ENCODE results near the gene SCYGR3. TPM values are rescaled to one million over a fixed set of nuclear protein-coding genes. Genes with fewer than 3 reads are reported as not detected.
"Not testable (repeated sequence)": the region's sequence is repeated elsewhere in the genome, so short reads cannot be mapped to it uniquely, and the experiment has no call there.

SCYGR3 gene
- total RNA-seq, 2 donors from 2014 or later = not detected

- Mint-ChIP-seq H3K27me3 (ENCODE audit: low read depth) (peaks cover 44% of the 10 kb centered on the region), H3K27ac (peak overlapping the region; percentile 81), H3K4me1 (ENCODE audit: low read depth) (peaks cover 7% of the 10 kb centered on the region), H3K4me3 (no peak overlapping the region), H3K9me3 (no peaks in the 10 kb centered on the region), H3K36me3 (ENCODE audit: insufficient read depth in 2 of 2) (no peaks in the 10 kb centered on the region)
- peak in 1 of 2 donors; percentile 36 for ATAC-seq (replicated peaks in 1 of 2)
- DNase-seq = peak in 1 of 2 donors; percentile 5
Observed at GRCh38 chr2:227608561-227609338, 5.9 kb downstream of the SCYGR3 start.

GRCh38 chr2:227607941-227608340 lies 6.7 kb downstream of the SCYGR3 start:
- Mint-ChIP-seq H3K4me1 (ENCODE audit: low read depth) (peaks cover 7% of the 10 kb centered on the region), H3K27ac (no peak overlapping the region), H3K9me3 (no peaks in the 10 kb centered on the region), H3K36me3 (ENCODE audit: insufficient read depth in 2 of 2) (no peaks in the 10 kb centered on the region), H3K4me3 (no peak overlapping the region), H3K27me3 (ENCODE audit: low read depth) (peaks cover 51% of the 10 kb centered on the region)
- ATAC-seq (replicated peaks in 1 of 2) = no peak
- no peak for DNase-seq

DNA sequence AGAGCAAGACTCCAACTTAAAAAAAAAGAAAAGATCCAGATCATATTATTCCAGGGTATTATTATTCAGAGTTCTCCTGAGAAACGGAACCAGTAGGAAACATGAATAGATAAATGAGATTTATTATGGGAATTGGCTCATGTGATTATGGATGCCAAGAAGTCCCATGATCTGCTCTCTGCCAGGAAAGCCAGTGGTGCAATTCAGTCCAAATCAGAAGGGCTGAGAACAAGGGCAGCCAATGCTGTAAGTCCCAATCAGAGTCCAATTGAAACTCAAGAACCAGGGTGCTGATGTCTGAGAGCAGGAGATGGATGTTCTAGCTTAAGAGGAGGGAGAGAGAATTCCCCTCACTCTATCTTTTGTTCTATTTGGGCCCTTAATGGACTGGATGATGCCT lies 8.2 kb downstream of the SCYGR3 start:
- Mint-ChIP-seq H3K4me1 (ENCODE audit: low read depth) (peaks cover 7% of the 10 kb centered on the region), H3K4me3 (no peak overlapping the region), H3K27me3 (ENCODE audit: low read depth) (peaks cover 54% of the 10 kb centered on the region), H3K36me3 (ENCODE audit: insufficient read depth in 2 of 2) (no peaks in the 10 kb centered on the region), H3K9me3 (no peaks in the 10 kb centered on the region), H3K27ac (no peak overlapping the region)
- ATAC-seq (replicated peaks in 1 of 2) = no peak
- DNase-seq = no peak

- H3K27ac Mint-ChIP-seq = no peak overlapping the region
- no peak for DNase-seq
- peaks cover 35% of the 10 kb centered on the region for H3K27me3 Mint-ChIP-seq (ENCODE audit: low read depth)
- H3K4me1 Mint-ChIP-seq (ENCODE audit: low read depth) = no peaks in the 10 kb centered on the region
- no peak overlapping the region for H3K4me3 Mint-ChIP-seq
- no peaks in the 10 kb centered on the region for H3K36me3 Mint-ChIP-seq (ENCODE audit: insufficient read depth in 2 of 2)
- no peak for ATAC-seq (replicated peaks in 1 of 2)
- H3K9me3 Mint-ChIP-seq = no peaks in the 10 kb centered on the region
Observed at GRCh38 chr2:227602358-227602757, 12.3 kb downstream of the SCYGR3 start.

DNA sequence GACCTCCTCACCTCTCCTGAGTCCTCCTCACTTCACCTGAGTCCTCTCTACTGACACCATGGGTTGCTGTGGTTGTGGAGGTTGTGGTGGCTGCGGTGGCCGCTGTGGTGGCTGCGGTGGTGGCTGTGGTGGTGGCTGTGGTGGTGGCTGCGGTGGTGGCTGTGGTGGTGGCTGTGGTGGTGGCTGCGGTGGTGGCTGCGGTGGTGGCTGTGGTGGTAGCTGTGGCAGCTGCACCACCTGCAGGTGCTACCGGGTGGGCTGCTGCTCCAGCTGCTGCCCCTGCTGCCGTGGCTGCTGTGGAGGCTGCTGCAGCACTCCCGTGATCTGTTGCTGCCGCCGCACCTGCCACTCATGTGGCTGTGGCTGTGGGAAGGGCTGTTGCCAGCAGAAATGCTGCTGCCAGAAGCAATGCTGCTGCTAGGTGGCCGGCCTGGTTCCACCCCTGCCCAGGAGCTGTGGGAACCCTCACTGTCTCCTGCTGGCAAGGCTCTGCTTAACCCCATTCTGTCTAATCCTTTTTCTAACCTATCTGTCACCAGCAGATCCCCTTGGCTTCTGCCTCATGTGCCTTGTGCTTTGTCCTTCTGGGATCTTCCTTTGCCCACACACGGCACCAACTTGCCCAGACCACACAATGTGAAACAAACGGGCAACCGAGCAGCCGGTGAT lies 15.7 kb downstream of the SCYGR3 start, which contains the start of gene SCYGR2:
TSS of gene SCYGR2 (plus strand) at position 59 of the 669 bp plus-strand sequence. CDS start at position 59, 0 bp downstream.
- not testable (repeated sequence) for H3K4me1 Mint-ChIP-seq (ENCODE audit: low read depth); H3K27ac Mint-ChIP-seq; H3K4me3 Mint-ChIP-seq; DNase-seq; ATAC-seq (replicated peaks in 1 of 2); H3K9me3 Mint-ChIP-seq; H3K36me3 Mint-ChIP-seq (ENCODE audit: insufficient read depth in 2 of 2)
- peaks cover 50% of the 10 kb centered on the region for H3K27me3 Mint-ChIP-seq (ENCODE audit: low read depth)

GRCh38 chr2:227597998-227598397 lies 16.6 kb downstream of the SCYGR3 start:
- ATAC-seq (replicated peaks in 1 of 2) = no peak
- no peak overlapping the region for H3K4me3 Mint-ChIP-seq
- H3K36me3 Mint-ChIP-seq (ENCODE audit: insufficient read depth in 2 of 2) = no peaks in the 10 kb centered on the region
- H3K27ac Mint-ChIP-seq = no peak overlapping the region
- H3K4me1 Mint-ChIP-seq (ENCODE audit: low read depth) = no peaks in the 10 kb centered on the region
- H3K9me3 Mint-ChIP-seq = no peaks in the 10 kb centered on the region
- no peak for DNase-seq
- H3K27me3 Mint-ChIP-seq (ENCODE audit: low read depth) = peaks cover 44% of the 10 kb centered on the region

DNA sequence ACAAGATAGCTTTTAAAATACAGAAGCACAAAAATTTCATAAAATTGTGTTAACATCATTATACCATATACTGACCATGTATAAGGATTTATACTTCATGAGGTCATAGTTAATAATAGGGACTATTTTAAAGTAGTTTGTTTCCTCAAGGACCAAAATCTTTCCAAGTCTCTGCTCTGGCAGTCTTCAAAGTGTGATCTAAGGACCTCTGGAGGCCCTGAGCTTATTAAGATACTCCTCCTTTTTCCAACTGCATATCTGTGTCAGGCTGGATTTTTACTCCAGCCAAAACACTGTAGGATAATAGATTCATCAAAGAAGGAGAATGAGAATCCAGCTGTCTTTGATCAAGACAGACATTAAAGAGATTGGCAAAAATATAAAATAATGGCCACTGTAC lies 17.6 kb downstream of the SCYGR3 start:
- Mint-ChIP-seq H3K9me3 (no peaks in the 10 kb centered on the region), H3K36me3 (ENCODE audit: insufficient read depth in 2 of 2) (no peaks in the 10 kb centered on the region), H3K4me3 (no peak overlapping the region), H3K27me3 (ENCODE audit: low read depth) (peaks cover 40% of the 10 kb centered on the region), H3K4me1 (ENCODE audit: low read depth) (no peaks in the 10 kb centered on the region), H3K27ac (no peak overlapping the region)
- no peak for DNase-seq
- no peak for ATAC-seq (replicated peaks in 1 of 2)

DNA sequence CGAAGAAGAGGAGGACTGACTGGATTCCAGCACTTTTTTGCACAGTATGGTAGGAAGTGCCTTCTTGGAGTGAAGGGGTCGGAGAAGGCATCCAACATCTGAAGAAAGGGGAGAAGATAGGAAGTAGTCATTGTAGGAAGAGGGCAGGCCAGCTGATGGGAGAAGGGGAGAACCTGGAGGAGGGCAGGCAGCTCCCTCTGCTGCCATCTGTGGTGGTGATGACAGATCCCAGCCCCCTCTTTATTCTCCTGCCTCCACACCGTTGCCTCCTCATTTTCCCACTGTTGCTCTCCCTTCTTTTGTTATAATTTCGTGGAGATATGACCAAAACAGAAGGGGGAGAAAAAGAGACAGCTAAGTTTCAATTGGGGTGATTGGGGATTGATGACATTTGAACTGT lies 18.8 kb downstream of the SCYGR3 start:
- ATAC-seq (replicated peaks in 1 of 2) (no peak), DNase-seq (no peak)
- no peak overlapping the region for H3K4me3 Mint-ChIP-seq
- H3K36me3 Mint-ChIP-seq (ENCODE audit: insufficient read depth in 2 of 2) = no peaks in the 10 kb centered on the region
- no peak overlapping the region for H3K27ac Mint-ChIP-seq
- peaks cover 0 to 1% of the 10 kb centered on the region in 2 donors for H3K9me3 Mint-ChIP-seq
- no peaks in the 10 kb centered on the region for H3K4me1 Mint-ChIP-seq (ENCODE audit: low read depth)
- H3K27me3 Mint-ChIP-seq (ENCODE audit: low read depth) = peaks cover 40% of the 10 kb centered on the region

DNA sequence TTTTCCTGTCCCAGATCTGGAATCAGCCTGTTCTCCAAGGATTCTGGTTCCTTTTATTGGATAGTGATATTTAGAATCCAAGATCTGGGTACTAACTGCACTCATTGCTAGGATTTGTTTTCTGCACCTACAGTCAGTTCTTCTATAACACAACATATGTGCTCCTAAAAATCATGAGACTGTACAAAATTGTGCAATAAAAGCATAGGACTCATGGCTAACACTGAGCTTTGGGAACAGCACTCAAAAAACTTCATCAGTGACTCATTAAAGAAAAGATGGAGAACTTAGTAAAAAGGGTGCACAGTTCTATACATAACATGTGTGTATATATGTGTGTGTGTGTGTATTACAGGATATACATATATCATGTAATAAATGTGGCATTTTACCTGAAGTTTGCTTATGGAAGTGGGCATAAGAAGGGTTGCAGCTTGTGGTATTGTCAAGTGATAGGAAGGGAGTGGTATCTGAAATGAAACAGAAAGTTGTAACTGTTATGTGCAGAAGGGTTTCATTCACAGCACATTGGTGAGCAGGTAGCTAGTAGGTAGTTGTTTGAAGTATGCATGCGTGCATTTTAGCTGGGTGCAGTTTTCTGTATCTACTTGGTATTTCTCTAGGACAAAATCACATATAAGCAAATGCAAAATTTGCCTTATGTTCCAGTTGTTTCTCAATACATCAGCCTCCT lies 21.8 kb downstream of the SCYGR3 start:
- H3K27me3 Mint-ChIP-seq (ENCODE audit: low read depth) = peaks cover 69% of the 10 kb centered on the region
- H3K36me3 Mint-ChIP-seq (ENCODE audit: insufficient read depth in 2 of 2) = no peaks in the 10 kb centered on the region
- no peaks in the 10 kb centered on the region for H3K4me1 Mint-ChIP-seq (ENCODE audit: low read depth)
- ATAC-seq (replicated peaks in 1 of 2) (no peak), DNase-seq (no peak)
- no peak overlapping the region for H3K27ac Mint-ChIP-seq
- peaks cover 0 to 4% of the 10 kb centered on the region in 2 donors for H3K9me3 Mint-ChIP-seq
- no peak overlapping the region for H3K4me3 Mint-ChIP-seq

DNA sequence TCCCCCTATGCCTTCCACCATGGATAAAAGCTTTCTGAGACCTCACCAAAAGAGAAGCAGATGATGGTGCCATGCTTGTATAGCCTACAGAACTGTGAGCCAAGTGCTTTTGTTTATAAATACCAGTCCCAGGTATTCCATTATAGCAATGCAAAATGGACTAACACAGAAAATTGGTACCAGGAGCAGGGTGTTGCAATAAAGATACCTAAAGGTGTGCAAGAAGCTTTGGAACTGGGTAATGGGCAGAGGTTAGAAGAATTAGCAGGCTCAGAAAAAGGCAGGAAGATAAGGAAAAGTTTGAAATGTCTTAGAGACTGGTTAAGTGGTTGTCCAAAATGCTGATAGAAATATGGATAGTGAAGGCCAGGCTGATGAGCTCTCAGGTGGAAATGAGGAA lies 32.3 kb downstream of the SCYGR3 start:
- ATAC-seq (replicated peaks in 1 of 2) = no peak
- H3K36me3 Mint-ChIP-seq (ENCODE audit: insufficient read depth in 2 of 2) = peaks cover 6 to 13% of the 10 kb centered on the region in 2 donors
- no peak overlapping the region for H3K4me3 Mint-ChIP-seq
- peaks cover 9 to 11% of the 10 kb centered on the region in 2 donors for H3K9me3 Mint-ChIP-seq
- H3K4me1 Mint-ChIP-seq (ENCODE audit: low read depth) = no peaks in the 10 kb centered on the region
- no peak for DNase-seq
- H3K27me3 Mint-ChIP-seq (ENCODE audit: low read depth) = peaks cover 37% of the 10 kb centered on the region
- no peak overlapping the region for H3K27ac Mint-ChIP-seq

DNA sequence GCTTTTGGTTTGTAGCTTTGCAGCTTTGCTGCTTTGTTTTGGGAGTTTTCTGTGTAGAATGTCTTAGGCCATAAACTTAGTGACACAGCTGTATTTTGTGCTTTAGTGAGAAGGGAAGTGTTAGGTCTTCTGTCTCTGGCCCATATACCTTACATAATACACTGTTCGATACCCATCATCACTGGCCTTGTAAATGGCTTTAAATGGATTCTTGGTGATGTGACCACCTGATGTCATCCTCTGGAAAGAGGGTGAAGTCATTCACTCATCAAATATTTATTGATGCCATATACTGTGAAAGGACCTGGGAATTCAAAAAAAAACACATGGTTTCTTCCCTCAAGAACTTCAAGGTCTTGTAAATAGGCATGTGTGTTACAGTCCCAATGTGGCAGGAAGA lies 34.8 kb downstream of the SCYGR3 start:
- Mint-ChIP-seq H3K4me1 (ENCODE audit: low read depth) (no peaks in the 10 kb centered on the region), H3K27me3 (ENCODE audit: low read depth) (peaks cover 49% of the 10 kb centered on the region), H3K9me3 (peaks cover 9 to 11% of the 10 kb centered on the region in 2 donors), H3K4me3 (no peak overlapping the region), H3K36me3 (ENCODE audit: insufficient read depth in 2 of 2) (peaks cover 6 to 13% of the 10 kb centered on the region in 2 donors), H3K27ac (no peak overlapping the region)
- ATAC-seq (replicated peaks in 1 of 2) (no peak), DNase-seq (no peak)

- Mint-ChIP-seq H3K27ac (no peak overlapping the region), H3K4me1 (ENCODE audit: low read depth) (no peaks in the 10 kb centered on the region), H3K36me3 (ENCODE audit: insufficient read depth in 2 of 2) (peaks cover 6 to 13% of the 10 kb centered on the region in 2 donors), H3K27me3 (ENCODE audit: low read depth) (peaks cover 40% of the 10 kb centered on the region), H3K9me3 (peaks cover 7 to 11% of the 10 kb centered on the region in 2 donors), H3K4me3 (no peak overlapping the region)
- DNase-seq (no peak), ATAC-seq (replicated peaks in 1 of 2) (peak in 1 of 2 donors; percentile 26)
Observed at GRCh38 chr2:227578642-227579041, 36.0 kb downstream of the SCYGR3 start.

DNA sequence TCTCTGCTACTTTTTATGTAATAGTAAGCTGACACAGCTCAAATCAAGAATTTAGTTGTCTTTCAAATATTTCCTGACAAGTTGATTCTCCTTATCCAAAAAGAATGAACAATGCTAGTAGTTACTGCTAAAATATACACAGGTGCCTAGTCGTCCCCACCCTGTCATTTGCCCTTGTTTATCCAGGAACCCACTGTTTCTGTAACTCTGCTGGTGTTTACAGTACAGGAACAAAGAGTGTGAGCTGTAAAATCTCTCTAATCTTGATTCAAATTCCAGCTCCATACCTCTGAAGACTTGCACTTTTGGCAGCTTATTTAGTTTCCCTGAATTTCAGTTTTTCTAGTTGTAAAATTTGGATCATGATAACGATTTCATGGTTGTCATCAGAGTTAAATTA lies 37.1 kb downstream of the SCYGR3 start:
- ATAC-seq (replicated peaks in 1 of 2) (no peak), DNase-seq (no peak)
- no peak overlapping the region for H3K27ac Mint-ChIP-seq
- H3K4me3 Mint-ChIP-seq = no peak overlapping the region
- peaks cover 2 to 8% of the 10 kb centered on the region in 2 donors for H3K36me3 Mint-ChIP-seq (ENCODE audit: insufficient read depth in 2 of 2)
- peaks cover 2 to 6% of the 10 kb centered on the region in 2 donors for H3K9me3 Mint-ChIP-seq
- peaks cover 46% of the 10 kb centered on the region for H3K27me3 Mint-ChIP-seq (ENCODE audit: low read depth)
- no peaks in the 10 kb centered on the region for H3K4me1 Mint-ChIP-seq (ENCODE audit: low read depth)
